Measurements from ENCODE around the gene NCMAP. TPM values are rescaled to one million over a fixed set of nuclear protein-coding genes. Genes with fewer than 3 reads are reported as not detected.
A peak's percentile ranks its signal among the peaks of the same experiment; 100 is the strongest.

Gene NCMAP
- total and polyA plus RNA-seq, 2 of the 8 experiments (the other 6 are each of a cell fraction or from before 2014, with no cell fraction given) = 0.21 to 0.39 TPM

DNA sequence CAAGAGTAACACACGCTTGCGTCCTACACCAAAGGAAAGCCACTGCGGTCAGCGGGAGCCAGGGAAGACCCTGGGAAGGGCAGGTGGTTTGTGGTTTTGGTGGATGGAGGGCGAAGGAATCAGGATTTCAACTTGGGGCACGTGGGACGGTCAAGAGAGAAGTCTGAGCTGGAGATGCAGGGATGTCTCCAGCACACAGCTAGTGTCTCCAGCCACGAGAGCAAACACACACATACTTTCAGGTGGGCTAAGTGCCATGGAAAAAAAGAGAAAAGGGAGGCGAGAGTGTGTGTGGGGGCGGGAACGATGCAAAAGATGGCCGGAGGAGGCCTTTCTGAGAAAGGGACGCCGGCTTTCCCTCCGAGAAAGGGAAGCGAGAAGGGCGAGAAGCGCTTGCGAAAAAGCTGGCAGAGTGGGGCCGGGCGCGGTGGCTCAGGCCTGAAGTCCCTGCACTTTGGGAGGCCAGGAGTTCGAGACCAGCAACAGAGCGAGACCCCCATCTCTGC, 85.8 kb downstream of the NCMAP start (continued):
- TF ChIP-seq POLR2A (IDR thresholded peaks at IDR 0.05; ENCODE audit: control extremely low read depth in 1 of 2, low read depth in 2 of 2, low read length in 2 of 2) (0 out of 3 replicates have a peak, but pooled peaks of 1 of the 2 experiments have one; percentile 41), YY1 (IDR thresholded peaks at IDR 0.05; ENCODE audit: low read depth, low read length) (0 out of 2 replicates have a peak, but pooled peaks have one; percentile 61), EGR1 (IDR thresholded peaks at IDR 0.05; ENCODE audit: borderline replicate concordance, low read depth, low read length) (no peak), POLR2AphosphoS5 (IDR thresholded peaks at IDR 0.05; ENCODE audit: low read depth, low read length) (peak; percentile 26; the same call in 1 of the 2 replicates)

Data from H1 (cell line).